A673 (cell line): ENCODE measurements around the gene KNDC1. TPM values are rescaled to one million over a fixed set of nuclear protein-coding genes. Genes with fewer than 3 reads are reported as not detected.

Experiments
- BruUV-seq: library from RNA; stranded (reverse); fragments of 400-500 nt; replicated peaks from 2 replicates; lab custom pipeline; 2021; lab: Mats Ljungman, UMichigan
- CTCF ChIA-PET: fragments of 300-600 bp; sonication (Branson Sonifier 250); formaldehyde crosslinking; loops from one replicate; lab custom pipeline; 2022; ENCODE audit warnings: antibody characterized with exemption; lab: Charles Lee
- POLR2A ChIA-PET: fragments of 300-600 bp; sonication (Branson Sonifier 250); formaldehyde crosslinking; loops from one replicate; lab custom pipeline; 2022; ENCODE audit warnings: antibody characterized with exemption; ENCODE audit not compliant: low non-redundant PET; lab: Charles Lee
- DNase-seq: peaks from one replicate; pipeline ENCODE4 v3.0.0-alpha.2; 2015; ENCODE audit warnings: low spot score
- H3K27ac ChIP-seq: fragments of 200-600 bp; sonication (generic); 2 replicates; pipeline ENCODE4 v1.5.1; 2016; ENCODE audit warnings: mixed run types, low read depth, mild to moderate bottlenecking, mixed read lengths, antibody characterized with exemption, low read length; ENCODE audit not compliant: poor library complexity, severe bottlenecking
- H3K27me3 ChIP-seq: fragments of 200-600 bp; sonication (generic); replicated peaks from 2 replicates; pipeline ENCODE4 v1.6.1; 2017; ENCODE audit warnings: mixed run types, low read depth, mild to moderate bottlenecking, mixed read lengths, antibody characterized with exemption, low read length; ENCODE audit not compliant: insufficient read depth, poor library complexity
- H3K36me3 ChIP-seq: fragments of 200-600 bp; sonication (generic); 2 replicates; pipeline ENCODE4 v1.6.1; 2016; ENCODE audit warnings: mixed run types, mild to moderate bottlenecking, mixed read lengths, antibody characterized with exemption, low read length; ENCODE audit not compliant: insufficient read depth, poor library complexity, severe bottlenecking
- H3K4me1 ChIP-seq: fragments of 200-600 bp; sonication (generic); 2 replicates; pipeline ENCODE4 v1.6.1; 2017; ENCODE audit warnings: mixed run types, mild to moderate bottlenecking, mixed read lengths, antibody characterized with exemption, low read length; ENCODE audit not compliant: insufficient read depth, poor library complexity, severe bottlenecking
- H3K4me3 ChIP-seq: fragments of 200-600 bp; sonication (generic); 2 replicates; pipeline ENCODE4 v1.5.1; 2016; ENCODE audit warnings: low read depth, mixed run types, mild to moderate bottlenecking, mixed read lengths, low read length; ENCODE audit not compliant: poor library complexity, severe bottlenecking
- H3K9me3 ChIP-seq: fragments of 200-600 bp; sonication (generic); 2 replicates; pipeline ENCODE4 v1.6.1; 2016; ENCODE audit warnings: mixed run types, low read depth, mild to moderate bottlenecking, mixed read lengths, antibody characterized with exemption, low read length; ENCODE audit not compliant: poor library complexity, severe bottlenecking
- CTCF ChIP-seq: fragments of 300-800, 200-600 bp; sonication (generic); conservative IDR thresholded peaks from 2 replicates; pipeline ENCODE4 v1.5.1; 2017; ENCODE audit warnings: low read depth, mild to moderate bottlenecking, antibody characterized with exemption, low read length, moderate library complexity, mixed read lengths
- EZH2 ChIP-seq: fragments of 200-600 bp; sonication (generic); IDR thresholded peaks from 2 replicates; pipeline ENCODE4 v1.6.1; 2017; ENCODE audit warnings: borderline replicate concordance, low read depth, mild to moderate bottlenecking, mixed read lengths, antibody characterized with exemption, low read length; ENCODE audit not compliant: poor library complexity, severe bottlenecking
- intact Hi-C: fragments of 100-400 bp; cut with micrococcal nuclease; formaldehyde crosslinking; loops from one replicate; pipeline ENCODE4 v1.10.0; 2022; ENCODE audit not compliant: unreplicated experiment
- total RNA-seq: library from RNA; stranded (reverse); gene quantifications from 2 replicates; pipeline ENCODE4 v1.2.3, GENCODE V29; 2021

Gene KNDC1
- total RNA-seq, 1 experiment from 2014 or later = not detected

DNA sequence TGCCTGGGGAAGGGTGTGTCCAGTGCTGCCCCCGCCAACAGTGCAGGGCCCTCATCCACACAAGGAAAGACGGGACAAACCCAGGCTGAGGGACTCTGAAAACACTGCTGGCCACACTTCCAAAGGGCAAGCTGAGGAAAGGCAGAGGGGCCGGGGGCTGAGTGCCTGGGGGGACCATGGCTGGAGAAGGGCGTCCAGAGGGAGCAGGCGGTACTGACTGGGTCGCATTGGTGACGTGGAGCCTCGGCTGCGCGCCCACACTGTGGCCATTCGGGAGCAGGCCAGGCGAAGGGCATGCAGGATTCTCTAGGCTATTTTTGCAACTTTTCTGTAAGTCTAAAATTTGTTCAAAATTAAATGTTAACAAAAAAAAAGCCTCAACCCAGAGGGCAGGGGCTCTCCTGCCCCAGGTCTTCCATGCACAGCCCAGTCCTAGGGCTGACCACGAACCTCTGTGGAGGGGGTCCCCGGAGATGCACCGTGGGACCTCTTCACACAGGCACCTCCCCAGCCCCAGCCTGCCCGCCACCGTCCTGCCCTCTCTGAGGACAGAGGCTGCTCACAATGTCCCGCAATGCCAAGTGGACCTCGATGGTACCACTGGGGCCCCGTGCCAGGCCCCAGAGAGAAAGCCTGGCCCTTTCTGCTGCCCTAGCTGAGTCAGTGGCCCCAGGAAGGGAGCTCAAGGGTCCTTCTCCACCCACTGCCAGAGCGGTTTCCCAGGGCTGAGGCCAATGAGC, 106.2 kb downstream of the KNDC1 start:
- intact Hi-C loops = no loop called here
- H3K4me3 ChIP-seq = no peak overlapping the region
- ChIA-PET POLR2A (no interaction called here), CTCF (no interaction called here)
- no peaks in the 10 kb centered on the region for H3K9me3 ChIP-seq
- DNase-seq = no peak
- no peaks in the 10 kb centered on the region for H3K27me3 ChIP-seq
- no TSS peak for BruUV-seq
- peaks cover 2% of the 10 kb centered on the region for H3K4me1 ChIP-seq
- H3K36me3 ChIP-seq = no peaks in the 10 kb centered on the region
- H3K27ac ChIP-seq = no peak overlapping the region
- no peak for TF ChIP-seq EZH2
- no peak for TF ChIP-seq CTCF

DNA sequence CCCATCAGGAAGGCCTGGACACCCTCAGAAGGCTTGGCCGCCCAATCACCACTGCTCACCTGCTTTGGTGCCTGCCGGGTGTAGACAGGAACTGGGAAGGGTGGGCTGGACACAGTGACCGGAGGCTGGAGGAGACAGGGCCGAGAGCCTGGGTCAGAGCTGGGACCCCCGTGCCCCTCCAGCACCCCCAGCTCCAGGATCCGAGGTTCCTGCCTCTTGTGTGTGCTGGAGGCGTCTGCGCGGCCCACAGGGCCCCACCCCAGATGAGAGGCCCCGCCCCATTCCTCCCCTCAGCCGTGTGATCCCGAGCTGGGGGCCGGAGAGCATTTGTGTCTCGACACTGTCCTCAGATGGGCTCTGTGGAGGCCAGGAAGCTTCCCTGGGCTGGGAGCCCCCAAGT, 107.3 kb downstream of the KNDC1 start:
- POLR2A ChIA-PET = interaction anchor here (0.6 kb wide), 1 partner anchor 33 kb away, joined by 3 read pairs; no protein-coding TSS in a partner anchor
- DNase-seq = no peak
- Histone ChIP-seq H3K9me3 (no peaks in the 10 kb centered on the region), H3K4me1 (no peaks in the 10 kb centered on the region), H3K27ac (no peak overlapping the region), H3K4me3 (no peak overlapping the region), H3K36me3 (no peaks in the 10 kb centered on the region), H3K27me3 (no peaks in the 10 kb centered on the region)
- no peak for TF ChIP-seq CTCF
- TF ChIP-seq EZH2 = no peak
- CTCF ChIA-PET = no interaction called here
- intact Hi-C loops = no loop called here
- no TSS peak for BruUV-seq

- no peak overlapping the region for H3K27ac ChIP-seq
- DNase-seq = no peak
- no peak overlapping the region for H3K4me3 ChIP-seq
- intact Hi-C loops = no loop called here
- H3K9me3 ChIP-seq = no peaks in the 10 kb centered on the region
- ChIA-PET CTCF (no interaction called here), POLR2A (interaction anchor here (0.6 kb wide), 1 partner anchor 32 kb away, joined by 3 read pairs; no protein-coding TSS in a partner anchor)
- H3K27me3 ChIP-seq = no peaks in the 10 kb centered on the region
- TF ChIP-seq EZH2 (no peak), CTCF (no peak)
- BruUV-seq = no TSS peak
- H3K4me1 ChIP-seq = no peaks in the 10 kb centered on the region
- no peaks in the 10 kb centered on the region for H3K36me3 ChIP-seq
Measured at GRCh38 chr10:133267829-133268228, 107.8 kb downstream of the KNDC1 start.
